Right atrium auricular region (tissue), 2 donors: ENCODE results near the gene PCA3. TPM values are rescaled to one million over a fixed set of nuclear protein-coding genes. Genes with fewer than 3 reads are reported as not detected.

Experiments used
- DNase-seq: peaks from one replicate; pipeline ENCODE4 v3.0.0-alpha.2; 2019; ENCODE audit warnings: low spot score
- H3K27ac ChIP-seq, 2 donors: fragments of 200-600 bp; sonication (generic); 1 replicate in 1 of 2; 2 replicates in 1 of 2; pipeline ENCODE4 v1.5.1; 2016 to 2019
- H3K27me3 ChIP-seq, 2 donors: fragments of 200-600 bp; sonication (generic); one replicate each; pipeline versions ENCODE4 v1.5.1 to v1.6.0; 2017 to 2019
- H3K36me3 ChIP-seq: fragments of 200-600 bp; sonication (generic); one replicate; pipeline ENCODE4 v1.5.1; 2016
- H3K4me1 ChIP-seq, 2 donors: fragments of 200-600 bp; sonication (generic); one replicate each; pipeline versions ENCODE4 v1.5.1 to v1.6.0; 2017 to 2019
- H3K4me3 ChIP-seq, 2 donors: fragments of 200-600 bp; sonication (generic); 1 replicate in 1 of 2; 2 replicates in 1 of 2; pipeline ENCODE4 v1.5.1; 2017 to 2019; ENCODE audit warnings: mild to moderate bottlenecking in 1 of 2, moderate library complexity in 1 of 2
- H3K9me3 ChIP-seq, 2 donors: fragments of 200-600 bp; sonication (generic); one replicate each; pipeline ENCODE4 v1.5.1; 2019
- total RNA-seq, 2 donors: library from RNA; depleted of rRNA; stranded (reverse); fragments of >200 nt; gene quantifications; one replicate each; pipeline ENCODE4 v1.1.0, GENCODE V29; 2016
- TF ChIP-seq, protein P1 (sequence below), 2 donors: fragments of 200-600 bp; sonication (generic); IDR thresholded peaks; one replicate each; pipeline ENCODE4 v1.5.1; 2019; ENCODE audit warnings: antibody characterized with exemption in 2 of 2

Gene PCA3
- total RNA-seq, 2 donors from 2014 or later, result not detected

DNA sequence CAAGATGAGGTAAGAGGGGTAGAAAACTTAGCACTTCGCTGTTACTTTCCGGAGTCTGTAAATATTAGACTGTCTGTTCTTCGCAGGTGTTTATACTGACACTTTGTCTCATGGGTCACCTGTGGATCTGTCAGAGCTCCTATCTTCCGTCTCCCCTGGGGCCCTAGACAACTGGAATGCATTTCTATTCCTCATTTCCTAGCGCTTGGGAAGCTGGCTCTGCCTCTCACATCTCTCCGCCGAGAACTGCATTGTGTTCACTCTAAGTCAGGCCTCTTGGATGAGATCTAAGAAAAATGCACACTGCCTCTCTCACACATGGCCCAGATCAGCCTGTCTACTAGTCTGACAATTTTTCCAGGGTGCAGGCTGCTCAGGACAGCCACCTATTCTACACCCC is 39.5 kb downstream of the PCA3 start:
- H3K27ac ChIP-seq, result no peak overlapping the region
- no peaks in the 10 kb centered on the region for H3K9me3 ChIP-seq
- H3K36me3 ChIP-seq, result no peaks in the 10 kb centered on the region
- no peak overlapping the region for H3K4me3 ChIP-seq
- no peaks in the 10 kb centered on the region for H3K27me3 ChIP-seq
- no peaks in the 10 kb centered on the region for H3K4me1 ChIP-seq
- TF ChIP-seq, protein P1, sequence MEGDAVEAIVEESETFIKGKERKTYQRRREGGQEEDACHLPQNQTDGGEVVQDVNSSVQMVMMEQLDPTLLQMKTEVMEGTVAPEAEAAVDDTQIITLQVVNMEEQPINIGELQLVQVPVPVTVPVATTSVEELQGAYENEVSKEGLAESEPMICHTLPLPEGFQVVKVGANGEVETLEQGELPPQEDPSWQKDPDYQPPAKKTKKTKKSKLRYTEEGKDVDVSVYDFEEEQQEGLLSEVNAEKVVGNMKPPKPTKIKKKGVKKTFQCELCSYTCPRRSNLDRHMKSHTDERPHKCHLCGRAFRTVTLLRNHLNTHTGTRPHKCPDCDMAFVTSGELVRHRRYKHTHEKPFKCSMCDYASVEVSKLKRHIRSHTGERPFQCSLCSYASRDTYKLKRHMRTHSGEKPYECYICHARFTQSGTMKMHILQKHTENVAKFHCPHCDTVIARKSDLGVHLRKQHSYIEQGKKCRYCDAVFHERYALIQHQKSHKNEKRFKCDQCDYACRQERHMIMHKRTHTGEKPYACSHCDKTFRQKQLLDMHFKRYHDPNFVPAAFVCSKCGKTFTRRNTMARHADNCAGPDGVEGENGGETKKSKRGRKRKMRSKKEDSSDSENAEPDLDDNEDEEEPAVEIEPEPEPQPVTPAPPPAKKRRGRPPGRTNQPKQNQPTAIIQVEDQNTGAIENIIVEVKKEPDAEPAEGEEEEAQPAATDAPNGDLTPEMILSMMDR (IDR thresholded peaks at IDR 0.05), result no peak
- DNase-seq, result no peak

DNA sequence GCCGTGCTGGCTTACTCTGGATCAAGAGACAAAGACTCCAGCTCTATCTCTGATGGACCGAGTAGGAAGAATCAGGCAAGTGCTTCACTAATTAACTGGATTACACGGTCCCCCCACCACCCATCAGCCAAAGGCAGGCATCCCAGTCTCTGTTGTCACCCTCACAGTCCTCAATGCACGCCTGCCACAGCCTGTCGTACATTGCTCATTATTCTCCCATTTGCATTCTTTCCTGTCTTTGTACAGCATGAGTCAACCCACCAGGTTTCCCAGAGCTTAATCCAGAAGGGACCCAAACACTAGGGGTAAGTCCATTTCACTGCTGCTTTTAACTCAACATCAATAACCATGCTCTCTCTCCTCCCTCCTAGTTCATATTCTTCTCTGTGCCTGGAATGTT is 44.4 kb downstream of the PCA3 start:
- H3K9me3 ChIP-seq, result no peaks in the 10 kb centered on the region
- H3K27ac ChIP-seq, result no peak overlapping the region
- H3K4me1 ChIP-seq, result no peaks in the 10 kb centered on the region
- H3K36me3 ChIP-seq, result no peaks in the 10 kb centered on the region
- no peak for DNase-seq
- no peak overlapping the region for H3K4me3 ChIP-seq
- H3K27me3 ChIP-seq, result no peaks in the 10 kb centered on the region
- TF ChIP-seq, protein P1 (IDR thresholded peaks at IDR 0.05), result no peak

GRCh38 chr9:76810377-76810957 is 46.2 kb downstream of the PCA3 start:
- Histone ChIP-seq H3K4me1 (no peaks in the 10 kb centered on the region), H3K27ac (no peak overlapping the region), H3K4me3 (no peak overlapping the region), H3K27me3 (no peaks in the 10 kb centered on the region), H3K36me3 (no peaks in the 10 kb centered on the region), H3K9me3 (no peaks in the 10 kb centered on the region)
- TF ChIP-seq, protein P1 (IDR thresholded peaks at IDR 0.05), result peak; percentile 67 to 77
- no peak for DNase-seq

- Histone ChIP-seq H3K27ac (no peak overlapping the region), H3K4me3 (no peak overlapping the region), H3K9me3 (no peaks in the 10 kb centered on the region), H3K27me3 (no peaks in the 10 kb centered on the region), H3K36me3 (no peaks in the 10 kb centered on the region), H3K4me1 (peaks cover 0 to 2% of the 10 kb centered on the region in 2 donors)
- no peak for DNase-seq
- TF ChIP-seq, protein P1 (IDR thresholded peaks at IDR 0.05), result no peak
These were observed 48.4 kb downstream of the PCA3 start for GRCh38 chr9:76812591-76812990.

- TF ChIP-seq, protein P1 (IDR thresholded peaks at IDR 0.05), result no peak
- Histone ChIP-seq H3K36me3 (no peaks in the 10 kb centered on the region), H3K9me3 (no peaks in the 10 kb centered on the region), H3K27ac (peak overlapping the region; percentile 67 to 80), H3K27me3 (no peaks in the 10 kb centered on the region), H3K4me1 (peaks cover 0 to 9% of the 10 kb centered on the region in 2 donors), H3K4me3 (no peak overlapping the region)
- DNase-seq, result no peak
These were observed 53.3 kb downstream of the PCA3 start for GRCh38 chr9:76817489-76817888.

GRCh38 chr9:76818271-76818670 is 54.0 kb downstream of the PCA3 start:
- Histone ChIP-seq H3K9me3 (no peaks in the 10 kb centered on the region), H3K27ac (peak overlapping the region; percentile 67 to 80), H3K27me3 (no peaks in the 10 kb centered on the region), H3K4me3 (no peak overlapping the region), H3K36me3 (no peaks in the 10 kb centered on the region), H3K4me1 (peaks cover 0 to 9% of the 10 kb centered on the region in 2 donors)
- TF ChIP-seq, protein P1 (IDR thresholded peaks at IDR 0.05), result no peak
- DNase-seq, result peak; percentile 84
